Stimulated activated CD4-positive, alpha-beta T cell treated with anti-CD3 and anti-CD28 coated beads, Interleukin-1b, Interleukin-23, amount 100 ng/mL, for 4 hours (primary cell): ENCODE results near the gene HEY2.

Source experiments
- DNase-seq, 2 donors: peaks; one replicate each; pipeline ENCODE4 v3.0.0-alpha.2; 2020; ENCODE audit warnings: low read depth in 2 of 2

The HEY2 gene

DNA sequence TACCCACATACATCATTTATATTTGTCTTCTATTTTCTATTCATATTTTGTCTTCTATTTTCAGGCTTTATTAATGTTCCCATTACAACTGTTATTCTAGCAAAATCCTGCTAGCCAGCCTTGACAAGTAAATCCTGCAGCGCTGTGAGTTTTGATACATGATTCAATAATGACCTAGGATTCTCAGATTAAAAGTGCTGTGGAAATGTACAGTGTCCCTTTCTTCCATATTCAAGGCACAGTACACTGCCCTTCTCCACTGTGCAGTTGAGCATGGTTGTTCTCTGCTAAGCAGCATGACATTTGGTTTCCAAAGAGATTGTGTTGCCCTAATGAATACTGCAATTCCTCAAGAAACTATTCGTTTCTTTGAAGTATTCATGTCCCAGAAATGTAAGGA, 5.8 kb upstream of the HEY2 start:
- no peak for DNase-seq

DNA sequence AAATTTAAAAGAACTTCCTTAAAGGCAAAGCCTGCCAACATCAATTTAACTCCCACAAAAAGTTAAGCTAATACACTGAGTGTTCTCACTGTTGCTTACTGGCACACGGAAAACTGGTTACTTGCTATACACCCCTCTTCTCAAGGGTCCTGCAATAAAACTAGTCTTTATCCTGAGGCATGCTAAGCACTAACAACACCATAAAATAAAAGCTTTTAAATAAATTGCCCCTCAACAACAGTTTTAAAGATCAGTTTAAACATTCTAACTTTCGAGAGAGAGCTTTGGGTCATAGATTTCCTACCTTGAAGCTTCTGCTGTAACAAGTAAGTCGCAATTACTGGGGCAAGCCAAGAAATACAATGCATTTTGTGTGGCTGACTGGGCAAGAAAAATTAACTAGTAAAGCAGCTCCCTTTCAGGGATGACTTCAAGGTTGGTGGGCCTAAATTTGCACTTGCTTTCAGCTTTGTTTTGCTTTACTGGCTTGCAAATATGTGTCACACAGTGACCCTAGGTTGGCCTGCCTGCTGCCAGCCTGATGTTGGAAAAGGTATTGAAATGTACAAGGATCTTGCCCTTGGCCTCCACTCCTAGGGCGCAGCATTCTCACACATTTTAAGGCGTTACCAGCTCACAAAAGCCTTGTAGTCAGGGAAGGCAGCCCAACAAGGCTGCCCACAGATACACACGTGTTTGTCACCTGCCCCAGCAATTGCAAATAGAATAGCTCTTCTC, 4.0 kb upstream of the HEY2 start:
- DNase-seq: no peak

DNA sequence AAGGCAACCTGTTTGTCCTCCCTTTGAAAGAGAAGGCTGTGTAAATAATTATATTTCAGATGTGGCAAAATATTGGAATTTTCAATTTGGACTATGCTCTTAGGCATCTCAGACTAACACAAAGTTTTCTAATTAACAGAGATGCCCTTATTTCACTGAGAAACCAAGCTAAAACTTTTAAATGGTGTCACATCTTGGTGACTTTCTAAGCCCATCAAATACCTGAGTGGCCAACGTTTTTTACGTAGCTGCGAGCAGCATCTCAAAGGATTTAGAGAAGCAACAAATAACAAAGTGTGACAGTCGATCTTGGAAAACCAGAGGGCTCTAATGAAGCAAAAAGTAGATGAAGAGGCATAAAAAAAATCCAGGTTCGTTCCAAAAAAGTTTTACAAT, 3.4 kb upstream of the HEY2 start:
- DNase-seq: no peak

DNA sequence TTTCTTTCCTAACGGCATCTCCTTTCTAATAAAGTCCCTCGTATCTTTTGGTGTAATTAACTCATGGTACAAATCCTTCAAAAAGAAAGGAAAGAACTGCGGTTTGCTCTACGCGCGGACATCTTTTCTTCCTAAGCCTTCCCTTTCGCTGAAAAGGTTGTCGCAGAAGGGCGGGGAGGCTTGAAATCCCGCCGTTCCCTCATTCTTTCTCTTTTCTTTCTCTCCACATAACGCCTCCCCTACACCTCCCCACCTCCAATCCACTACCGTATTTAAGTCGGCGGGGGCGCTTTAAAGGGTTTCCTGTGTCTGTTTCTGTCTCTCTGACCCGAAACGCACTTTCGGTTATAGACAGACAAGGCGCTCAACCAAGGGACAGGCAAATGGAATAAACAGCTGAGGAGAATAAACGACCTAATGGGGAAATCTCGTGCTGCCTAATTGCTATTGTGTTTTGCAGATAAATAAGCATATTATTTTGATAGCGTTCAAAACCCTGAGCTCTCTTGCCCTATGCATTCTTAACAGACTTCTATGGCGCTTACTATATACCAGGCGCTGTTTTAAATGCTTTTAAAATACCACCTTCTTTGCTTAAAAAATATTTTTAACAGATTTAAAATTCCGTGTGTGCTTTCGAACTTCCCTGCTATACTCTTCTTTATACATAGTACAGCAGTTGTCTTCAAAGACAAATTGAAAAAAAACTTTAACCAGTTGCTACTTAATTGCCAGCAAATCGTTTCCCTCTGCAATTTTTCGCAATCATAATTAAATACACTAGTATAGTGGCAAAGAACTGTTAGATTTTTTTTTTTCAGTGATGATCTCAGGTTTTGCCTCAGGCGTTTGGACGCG, 2.5 kb upstream of the HEY2 start:
- DNase-seq: peak; percentile 38 to 60

DNA sequence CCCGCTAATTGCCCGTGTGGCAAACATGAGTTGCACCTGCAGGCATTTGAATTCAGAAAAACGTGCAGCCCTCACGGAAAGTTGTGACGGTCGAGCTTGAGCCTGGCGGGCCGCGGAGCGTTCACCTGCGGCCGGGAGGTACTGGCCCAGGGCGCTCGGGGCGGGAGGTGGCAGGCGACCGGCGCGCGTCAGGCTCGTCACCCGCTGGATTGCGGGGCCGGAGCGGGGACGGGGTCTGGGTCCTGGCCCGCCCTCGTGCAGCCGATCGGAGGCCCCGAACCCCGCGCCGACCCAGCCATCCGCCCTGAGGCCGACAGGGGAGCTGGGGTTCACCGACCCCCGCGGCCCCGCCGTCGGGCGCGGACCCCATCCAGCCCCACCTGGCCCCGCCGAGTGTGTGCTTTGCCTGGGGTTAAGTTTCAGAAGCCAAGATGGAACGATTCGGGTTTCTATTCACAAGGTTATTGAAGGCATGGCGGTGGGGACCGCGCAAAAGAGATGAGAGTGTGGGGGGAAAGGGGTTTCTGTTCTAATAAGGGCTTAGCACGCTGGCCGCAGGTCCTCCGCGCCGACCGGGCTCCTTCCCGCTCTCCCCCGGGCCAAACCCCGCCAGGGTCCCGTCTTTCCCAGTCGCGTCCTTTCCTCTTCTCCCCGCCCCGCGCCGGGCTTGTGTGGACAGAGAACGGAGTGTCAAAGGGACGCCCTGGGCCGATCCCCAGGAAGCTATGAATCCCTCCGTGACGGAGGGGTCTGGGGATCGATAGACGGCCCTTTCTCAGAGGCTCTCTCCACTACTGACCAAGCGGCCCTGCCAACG, 1.6 kb upstream of the HEY2 start:
- DNase-seq: no peak

DNA sequence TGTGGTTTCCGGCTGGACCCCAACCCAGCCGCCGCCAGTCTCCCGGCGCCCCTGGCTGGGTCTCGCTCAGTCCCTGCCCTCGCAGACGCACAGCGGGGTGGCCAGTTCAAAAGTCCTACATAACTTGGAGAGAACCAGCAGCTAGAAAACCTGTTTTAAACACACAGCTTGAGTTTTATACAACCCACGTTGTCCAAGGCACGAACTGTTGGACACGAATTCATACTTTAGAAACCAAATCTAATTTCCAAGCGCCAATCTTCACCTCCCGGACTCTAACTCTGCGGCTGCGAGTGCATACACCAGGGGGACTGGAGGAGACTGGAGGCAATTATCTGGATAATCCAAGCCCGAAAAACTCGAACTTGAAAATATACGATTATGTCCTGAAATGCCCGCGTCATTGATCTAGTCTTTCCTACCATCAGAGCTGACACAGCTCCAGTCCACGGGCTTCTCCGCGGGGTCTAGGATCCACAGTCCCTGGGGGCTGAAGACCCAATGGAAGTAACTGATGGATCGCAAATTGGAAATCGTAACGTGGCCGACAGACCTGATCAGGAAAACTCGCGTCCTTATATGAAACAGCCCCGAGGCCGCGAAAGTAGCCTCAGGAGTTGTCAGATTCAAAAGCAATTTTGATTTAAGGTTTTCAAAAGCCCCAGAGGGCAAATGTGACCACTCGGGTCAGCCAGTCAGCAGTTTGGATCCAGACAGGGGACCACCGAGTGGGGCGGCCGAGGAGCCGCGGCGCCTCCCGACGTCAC, 843 bp upstream of the HEY2 start:
- DNase-seq: no peak

DNA sequence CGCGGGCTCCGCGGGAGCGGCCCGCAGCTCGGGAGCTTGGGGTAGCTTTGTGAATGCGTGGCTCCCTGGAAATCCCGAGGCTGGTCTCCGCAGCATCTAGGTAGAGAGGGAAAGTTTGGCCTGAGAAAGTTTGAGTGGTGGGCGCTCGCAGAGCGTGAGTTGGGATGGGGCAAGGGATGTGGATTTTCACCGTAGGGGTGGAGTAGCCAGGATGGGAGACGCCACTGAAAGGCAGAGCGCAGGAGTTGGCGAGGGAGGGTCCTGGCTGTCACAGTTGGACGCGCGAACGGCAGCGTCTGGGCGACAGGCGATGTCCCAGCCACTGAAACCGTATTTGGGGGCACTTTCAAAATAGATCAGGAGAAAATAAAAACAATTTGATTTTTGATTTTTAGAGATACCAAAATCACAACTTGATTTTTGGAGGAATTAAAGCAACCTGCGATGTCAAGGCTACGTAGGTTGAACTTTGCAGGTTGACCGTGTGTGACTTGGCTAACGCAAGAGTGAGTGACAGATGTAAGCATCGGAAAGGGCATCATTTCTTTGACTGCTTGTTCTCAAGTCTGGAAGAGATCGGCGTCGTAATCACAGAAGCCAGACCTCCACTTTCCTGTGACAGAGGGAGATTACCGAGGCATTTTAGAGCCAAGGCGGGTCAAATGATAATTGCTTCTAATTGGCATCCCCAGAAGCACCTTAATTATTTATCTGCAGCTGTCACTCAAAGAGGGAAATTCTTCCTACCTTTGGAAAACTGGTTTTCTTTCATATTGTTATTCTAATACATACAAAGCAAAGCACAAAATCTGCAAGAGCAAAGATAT, 646 bp downstream of the HEY2 start:
- no peak for DNase-seq

DNA sequence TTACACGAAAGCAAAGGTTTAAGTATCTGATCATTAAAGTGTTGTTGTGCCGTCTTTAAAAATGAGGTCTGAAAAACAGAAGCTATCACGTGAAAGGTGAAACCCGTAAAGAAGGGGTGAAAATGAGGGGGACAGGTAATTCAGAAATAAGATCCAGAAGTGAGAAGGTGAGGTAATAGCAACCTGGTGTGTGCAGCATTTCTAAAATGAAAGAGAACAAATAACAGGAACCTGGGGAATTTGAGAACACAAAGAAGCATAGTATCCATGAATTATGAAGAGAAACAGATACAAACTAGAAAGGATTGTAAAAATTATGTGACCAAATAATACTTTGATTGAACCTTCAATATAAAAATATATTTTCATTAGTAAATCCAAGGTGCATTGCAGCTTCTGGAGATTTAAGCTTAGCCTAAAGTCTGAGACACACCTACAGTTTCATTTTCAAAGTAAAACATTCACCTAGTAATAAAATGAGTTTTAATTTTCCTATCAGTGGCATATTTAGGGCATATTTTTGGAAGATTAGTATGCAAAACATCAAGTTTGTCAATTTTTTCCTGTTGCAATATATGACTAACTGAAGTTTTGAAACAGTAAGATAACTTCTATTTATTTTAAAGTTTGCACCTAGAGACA, 1.4 kb downstream of the HEY2 start:
- DNase-seq: no peak

DNA sequence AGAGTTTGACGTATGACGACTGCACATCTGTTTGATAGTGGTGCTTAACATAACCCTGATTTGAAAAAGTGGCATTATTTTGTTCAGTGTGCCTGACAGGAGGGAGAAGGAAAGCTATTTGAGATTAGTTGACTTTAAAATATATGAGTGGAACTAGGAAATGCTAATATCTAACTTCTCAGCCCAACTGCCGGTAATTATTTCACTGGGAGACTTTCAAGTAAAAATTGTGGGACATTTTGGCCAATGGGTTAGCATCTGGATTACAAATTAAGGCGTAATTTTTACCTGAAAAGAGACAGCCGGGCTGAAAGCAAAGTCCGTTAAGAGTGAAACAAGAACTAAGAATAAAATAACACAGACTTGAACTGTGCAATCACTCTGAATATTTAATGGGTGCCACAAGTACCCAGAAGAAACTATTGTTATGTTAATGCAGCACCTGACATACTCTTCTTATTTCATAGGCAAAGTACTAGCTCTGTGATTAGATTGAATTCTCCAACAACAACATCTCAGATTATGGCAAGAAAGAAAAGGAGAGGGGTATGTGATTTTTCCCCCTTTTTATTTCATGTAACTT, 2.0 kb downstream of the HEY2 start:
- no peak for DNase-seq

DNA sequence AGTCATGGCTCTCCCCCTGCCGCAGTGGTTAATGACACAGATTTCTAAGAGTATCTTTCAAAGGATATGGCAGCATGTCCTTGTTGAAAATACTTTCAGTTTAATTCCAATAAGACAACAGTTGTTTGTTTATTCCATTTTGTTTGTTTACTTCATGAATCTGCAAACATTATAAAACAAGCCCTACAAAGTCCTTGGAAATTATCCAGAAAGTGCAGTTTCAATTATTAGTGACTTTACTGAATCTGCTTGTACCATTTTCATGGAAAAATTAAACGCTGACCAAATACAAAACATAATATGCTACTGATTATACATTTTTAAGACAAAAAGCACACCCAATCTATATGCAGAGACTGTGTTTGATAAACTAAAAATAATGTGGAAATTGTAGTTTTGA, 3.3 kb downstream of the HEY2 start:
- DNase-seq: no peak

DNA sequence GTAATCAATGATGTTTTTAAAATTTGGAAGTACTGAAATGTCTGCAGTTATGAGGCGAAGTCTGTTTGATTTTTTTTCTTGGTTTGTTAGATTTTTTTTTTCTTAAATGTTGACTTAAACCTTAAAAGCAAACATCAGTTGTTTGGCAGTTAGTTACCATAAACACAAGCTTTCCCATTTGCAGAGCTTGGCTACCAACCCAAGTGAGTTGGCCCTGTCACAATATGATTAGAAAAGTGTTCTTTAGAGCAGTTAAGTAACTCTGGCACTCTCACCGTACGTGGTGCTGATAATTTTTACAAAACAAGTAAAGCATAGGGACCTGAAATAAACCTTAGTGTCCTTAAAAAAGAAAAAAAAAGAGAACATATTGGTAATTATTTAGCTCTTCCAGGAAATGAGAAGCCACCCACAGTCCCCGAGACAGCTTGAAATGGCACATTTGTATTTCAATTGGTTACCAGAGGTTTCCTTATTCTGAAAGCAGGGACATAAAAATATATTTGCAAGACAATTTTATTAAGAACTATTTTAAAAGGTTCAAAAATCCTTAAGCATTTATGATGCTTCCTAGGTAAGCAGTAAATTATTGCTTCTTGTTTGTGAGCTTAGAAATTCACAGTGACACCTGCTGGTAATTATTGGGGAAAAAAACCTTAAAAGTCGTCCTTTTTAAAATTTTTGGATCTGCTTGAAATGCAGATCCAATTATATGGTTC, 3.9 kb downstream of the HEY2 start:
- DNase-seq: no peak

DNA sequence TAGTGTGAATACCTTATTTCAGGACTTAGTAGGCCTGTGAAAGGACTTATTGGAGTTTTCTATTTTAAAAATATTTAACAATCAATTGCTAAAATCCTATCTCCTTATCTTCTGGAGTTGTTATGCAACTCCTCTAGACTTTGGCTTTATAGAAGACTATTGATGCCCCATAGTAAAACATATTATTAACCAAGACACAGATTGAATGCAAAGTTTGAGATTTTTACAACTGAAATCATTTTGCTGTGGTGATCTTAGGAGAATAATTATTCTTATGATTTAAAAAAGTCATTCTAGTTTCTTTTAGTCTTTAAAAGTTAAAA, 4.5 kb downstream of the HEY2 start:
- DNase-seq: no peak

DNA sequence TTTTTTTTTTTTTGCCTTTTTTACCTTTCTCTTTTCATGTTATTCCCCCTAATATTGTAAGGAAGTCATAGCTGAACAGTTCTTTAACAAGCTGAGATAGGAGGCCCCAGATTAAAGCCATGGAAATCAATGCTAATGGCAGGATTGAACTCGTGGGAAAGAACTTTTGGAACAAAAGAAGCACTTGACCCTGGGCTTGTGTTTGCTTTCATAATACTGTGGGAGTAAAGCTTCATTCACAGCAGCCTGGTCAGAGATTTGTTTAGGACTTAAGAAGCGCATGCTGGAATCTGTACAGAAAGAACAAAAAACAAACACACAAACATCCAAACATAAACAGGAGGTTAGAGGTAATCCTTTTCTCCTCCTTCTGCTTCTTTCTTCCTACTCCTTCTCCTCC, 5.1 kb downstream of the HEY2 start:
- DNase-seq: no peak

DNA sequence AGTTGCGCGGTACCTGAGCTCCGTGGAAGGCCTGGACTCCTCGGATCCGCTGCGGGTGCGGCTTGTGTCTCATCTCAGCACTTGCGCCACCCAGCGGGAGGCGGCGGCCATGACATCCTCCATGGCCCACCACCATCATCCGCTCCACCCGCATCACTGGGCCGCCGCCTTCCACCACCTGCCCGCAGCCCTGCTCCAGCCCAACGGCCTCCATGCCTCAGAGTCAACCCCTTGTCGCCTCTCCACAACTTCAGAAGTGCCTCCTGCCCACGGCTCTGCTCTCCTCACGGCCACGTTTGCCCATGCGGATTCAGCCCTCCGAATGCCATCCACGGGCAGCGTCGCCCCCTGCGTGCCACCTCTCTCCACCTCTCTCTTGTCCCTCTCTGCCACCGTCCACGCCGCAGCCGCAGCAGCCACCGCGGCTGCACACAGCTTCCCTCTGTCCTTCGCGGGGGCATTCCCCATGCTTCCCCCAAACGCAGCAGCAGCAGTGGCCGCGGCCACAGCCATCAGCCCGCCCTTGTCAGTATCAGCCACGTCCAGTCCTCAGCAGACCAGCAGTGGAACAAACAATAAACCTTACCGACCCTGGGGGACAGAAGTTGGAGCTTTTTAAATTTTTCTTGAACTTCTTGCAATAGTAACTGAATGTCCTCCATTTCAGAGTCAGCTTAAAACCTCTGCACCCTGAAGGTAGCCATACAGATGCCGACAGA, 9.9 kb downstream of the HEY2 start:
- DNase-seq: no peak

DNA sequence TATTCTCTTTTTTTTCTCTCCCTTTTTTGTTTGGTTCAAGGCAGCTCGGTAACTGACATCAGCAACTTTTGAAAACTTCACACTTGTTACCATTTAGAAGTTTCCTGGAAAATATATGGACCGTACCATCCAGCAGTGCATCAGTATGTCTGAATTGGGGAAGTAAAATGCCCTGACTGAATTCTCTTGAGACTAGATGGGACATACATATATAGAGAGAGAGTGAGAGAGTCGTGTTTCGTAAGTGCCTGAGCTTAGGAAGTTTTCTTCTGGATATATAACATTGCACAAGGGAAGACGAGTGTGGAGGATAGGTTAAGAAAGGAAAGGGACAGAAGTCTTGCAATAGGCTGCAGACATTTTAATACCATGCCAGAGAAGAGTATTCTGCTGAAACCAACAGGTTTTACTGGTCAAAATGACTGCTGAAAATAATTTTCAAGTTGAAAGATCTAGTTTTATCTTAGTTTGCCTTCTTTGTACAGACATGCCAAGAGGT, 10.6 kb downstream of the HEY2 start:
- no peak for DNase-seq

DNA sequence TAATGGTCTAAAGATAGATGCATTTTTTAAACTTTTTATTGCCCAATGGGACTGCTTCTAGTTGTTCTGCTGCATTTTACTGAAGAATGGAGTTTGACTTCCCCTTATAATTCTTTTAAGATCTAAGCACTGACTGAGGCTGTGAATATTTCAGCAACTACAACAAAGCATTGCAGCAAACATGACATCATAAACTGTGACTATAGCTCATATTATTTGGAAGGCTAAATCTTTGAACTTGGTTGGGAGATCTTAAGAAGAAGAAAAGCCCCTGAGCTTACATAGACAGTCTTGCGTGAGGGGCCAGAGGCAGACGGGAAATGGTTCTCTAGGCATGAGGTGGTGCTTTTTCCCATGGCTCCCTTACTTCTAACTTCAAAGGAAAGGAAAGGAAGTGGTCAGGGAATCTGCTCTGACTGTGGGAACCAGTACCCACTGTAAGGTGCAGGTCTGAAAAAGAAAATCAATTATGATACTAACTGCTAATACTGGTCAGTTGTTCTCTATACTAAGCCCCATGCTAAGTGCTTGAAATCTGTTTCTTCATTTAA, 14.8 kb downstream of the HEY2 start:
- no peak for DNase-seq

DNA sequence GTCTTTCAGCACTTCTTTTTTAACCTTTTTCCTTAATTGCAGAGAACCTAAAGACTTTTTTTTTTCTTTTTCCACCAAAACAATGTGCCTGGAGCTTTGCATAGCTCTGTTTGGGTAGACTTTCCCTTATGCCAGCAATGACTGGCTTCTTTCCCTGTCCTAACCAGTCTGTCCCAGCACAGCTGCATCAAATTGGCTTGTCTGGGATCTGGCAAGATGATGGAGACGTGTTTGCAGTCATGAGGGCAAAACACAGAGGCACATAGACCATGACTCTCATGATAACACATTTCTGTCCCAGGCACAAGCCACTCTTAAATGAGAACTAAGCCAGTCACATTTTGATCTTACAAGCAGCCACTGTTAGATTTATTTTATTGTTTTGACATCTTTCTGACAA, 16.5 kb downstream of the HEY2 start:
- DNase-seq: no peak

DNA sequence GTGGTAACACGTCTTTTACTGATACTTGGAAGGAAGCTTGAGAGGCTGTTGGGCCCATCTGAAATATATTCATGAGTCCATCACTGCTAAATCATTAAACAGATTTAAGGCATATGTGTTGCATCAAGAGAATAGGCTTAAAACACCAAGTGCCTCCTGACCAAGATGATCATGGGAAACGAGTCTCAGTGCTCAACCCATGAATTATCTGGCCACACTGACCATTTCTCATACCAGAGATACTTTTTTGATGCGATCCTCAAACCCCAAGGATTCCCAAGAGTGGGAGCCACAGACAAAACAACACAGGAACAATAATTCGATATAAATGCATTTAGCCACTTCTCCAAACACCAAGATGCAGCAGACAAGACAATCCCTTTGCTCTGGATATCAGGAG, 17.2 kb downstream of the HEY2 start:
- DNase-seq: no peak
